ENCODE measurements around the gene FXYD2. TPM values are rescaled to one million over a fixed set of nuclear protein-coding genes. Genes with fewer than 3 reads are reported as not detected.

The FXYD2 gene
- total and polyA plus RNA-seq, 2 of the 8 experiments (the other 6 are each of a cell fraction or from before 2014, with no cell fraction given) = 0.89 to 1.1 TPM

GRCh38 chr11:117871160-117871559 is 46.6 kb upstream of the FXYD2 start:
- Histone ChIP-seq H3K4ac (replicated peaks; ENCODE audit: insufficient read length, low read depth, low read length) (no peak overlapping the region), H2BK120ac (replicated peaks; ENCODE audit: low read depth, low read length) (no peak overlapping the region), H3K18ac (ENCODE audit: extremely low read depth, low read length) (no peak overlapping the region), H2BK5ac (ENCODE audit: low read depth, low read length) (no peak overlapping the region; the same call in 1 of the 2 replicates), H2BK15ac (ENCODE audit: low read length) (no peak overlapping the region), H4K20me1 (replicated peaks in 1 of 2; ENCODE audit: control insufficient read depth in 1 of 2, insufficient read depth in 2 of 2, low read length in 2 of 2) (peaks cover 8 to 18% of the 10 kb centered on the region in 2 experiments), H2BK20ac (ENCODE audit: low read length) (no peak overlapping the region), H2AFZ (ENCODE audit: low read length) (no peak overlapping the region), H3K36me3 (ENCODE audit: control insufficient read depth in 2 of 4, insufficient read depth in 4 of 4, low read length in 3 of 4) (no peaks in the 10 kb centered on the region), H3K4me1 (replicated peaks in 1 of 4; ENCODE audit: control insufficient read depth in 3 of 4, insufficient read depth in 4 of 4, low read length in 3 of 4) (peaks cover 12 to 37% (median 28%) of the 10 kb centered on the region in 4 experiments), H3K23me2 (ENCODE audit: low read depth, low read length) (peaks cover 17% of the 10 kb centered on the region), H2AK5ac (ENCODE audit: low read depth, low read length) (no peak overlapping the region), H3K4me3 (ENCODE audit: extremely low read depth in 1 of 4, insufficient read depth in 2 of 4, low read depth in 3 of 4, low read length in 4 of 4) (no peak overlapping the region), H3K4me2 (ENCODE audit: insufficient read depth in 1 of 2, low read depth in 2 of 2, low read length in 2 of 2) (no peak overlapping the region), H4K91ac (replicated peaks; ENCODE audit: insufficient read length, low read length) (no peak overlapping the region), H3K79me1 (ENCODE audit: low read depth, low read length) (peaks cover 15% of the 10 kb centered on the region), H3K27ac (ENCODE audit: low read depth, low read length) (no peak overlapping the region), H2BK12ac (ENCODE audit: low read depth, low read length) (no peak overlapping the region), H3K14ac (ENCODE audit: insufficient read length) (no peak overlapping the region), H4K5ac (ENCODE audit: insufficient read length, low read depth, low read length) (no peak overlapping the region), H3K9me3 (ENCODE audit: insufficient read depth in 2 of 2, low read depth in 1 of 2, low read length in 1 of 2) (no peaks in the 10 kb centered on the region), H3K27me3 (replicated peaks in 1 of 4; ENCODE audit: control insufficient read depth in 3 of 4, extremely low read depth in 1 of 4, insufficient read depth in 3 of 4, low read length in 3 of 4) (peaks cover 0 to 9% (median 6%) of the 10 kb centered on the region in 4 experiments; a peak in 4 of 7 replicates), H3K9ac (replicated peaks in 1 of 4; ENCODE audit: extremely low read depth in 1 of 4, low read depth in 3 of 4, low read length in 3 of 4) (no peak overlapping the region), H3K79me2 (ENCODE audit: control insufficient read depth in 1 of 2, insufficient read depth in 2 of 2, low read length in 2 of 2) (peaks cover 0 to 51% of the 10 kb centered on the region in 2 experiments; a peak in 2 of 4 replicates), H4K8ac (ENCODE audit: extremely low read depth, insufficient read depth, low read length) (no peak overlapping the region), H3K23ac (ENCODE audit: insufficient read length) (no peak overlapping the region), H3K56ac (replicated peaks; ENCODE audit: insufficient read length, low read depth, low read length) (no peak overlapping the region)
- WGBS, 2 experiments (ENCODE audit: extremely low coverage in 1 of 2, insufficient coverage in 1 of 2, insufficient read length in 1 of 2, insufficient replicate concordance in 2 of 2, low coverage in 1 of 2, low lambda C conversion rate in 2 of 2, missing lambda C conversion rate in 1 of 2) = 93% methylated on average over 18 of the region's 18 CpGs; no CpG with 5 or more reads in 1 of the 2 experiments
- FAIRE-seq (no peak), DNase-seq (ENCODE audit: low read depth in 1 of 2, low spot score in 2 of 2) (no peak)
- ChIA-PET CTCF (ENCODE audit: partially characterized antibody) (interaction anchor here (0.9 to 1.6 kb wide), 7 partner anchors 11 to 182 kb away, joined by 3 to 5 read pairs (median 3); no protein-coding TSS in a partner anchor), POLR2A (ENCODE audit: partially characterized antibody) (no interaction called here)
- TF ChIP-seq ASH2L (IDR thresholded peaks at IDR 0.05; ENCODE audit: low read length) (no peak), SP1 (IDR thresholded peaks at IDR 0.05; ENCODE audit: low read depth, low read length) (no peak), TEAD4 (IDR thresholded peaks at IDR 0.05; ENCODE audit: low read depth, low read length) (no peak), RNF2 (IDR thresholded peaks at IDR 0.05; ENCODE audit: borderline replicate concordance, low read depth, low read length, missing control alignments, poor library complexity, severe bottlenecking) (no peak), RAD21 (IDR thresholded peaks at IDR 0.05 in 1 of 2, conservative IDR thresholded peaks at IDR 0.05 in 1 of 2; ENCODE audit: low read depth in 2 of 2, low read length in 2 of 2) (no peak), E2F6 (IDR thresholded peaks at IDR 0.05) (no peak), JUN (IDR thresholded peaks at IDR 0.05; ENCODE audit: low read depth, low read length) (no peak), YY1 (IDR thresholded peaks at IDR 0.05; ENCODE audit: low read depth, low read length) (no peak), RXRA (IDR thresholded peaks at IDR 0.05; ENCODE audit: insufficient read depth, low read depth, low read length) (no peak), HDAC2 (IDR thresholded peaks at IDR 0.05; ENCODE audit: borderline replicate concordance in 1 of 2, low read depth in 2 of 2, low read length in 2 of 2) (no peak), KDM5A (IDR thresholded peaks at IDR 0.05; ENCODE audit: low read length) (no peak)
